ENCODE results near the gene ADAMTS10.

The ADAMTS10 gene

DNA sequence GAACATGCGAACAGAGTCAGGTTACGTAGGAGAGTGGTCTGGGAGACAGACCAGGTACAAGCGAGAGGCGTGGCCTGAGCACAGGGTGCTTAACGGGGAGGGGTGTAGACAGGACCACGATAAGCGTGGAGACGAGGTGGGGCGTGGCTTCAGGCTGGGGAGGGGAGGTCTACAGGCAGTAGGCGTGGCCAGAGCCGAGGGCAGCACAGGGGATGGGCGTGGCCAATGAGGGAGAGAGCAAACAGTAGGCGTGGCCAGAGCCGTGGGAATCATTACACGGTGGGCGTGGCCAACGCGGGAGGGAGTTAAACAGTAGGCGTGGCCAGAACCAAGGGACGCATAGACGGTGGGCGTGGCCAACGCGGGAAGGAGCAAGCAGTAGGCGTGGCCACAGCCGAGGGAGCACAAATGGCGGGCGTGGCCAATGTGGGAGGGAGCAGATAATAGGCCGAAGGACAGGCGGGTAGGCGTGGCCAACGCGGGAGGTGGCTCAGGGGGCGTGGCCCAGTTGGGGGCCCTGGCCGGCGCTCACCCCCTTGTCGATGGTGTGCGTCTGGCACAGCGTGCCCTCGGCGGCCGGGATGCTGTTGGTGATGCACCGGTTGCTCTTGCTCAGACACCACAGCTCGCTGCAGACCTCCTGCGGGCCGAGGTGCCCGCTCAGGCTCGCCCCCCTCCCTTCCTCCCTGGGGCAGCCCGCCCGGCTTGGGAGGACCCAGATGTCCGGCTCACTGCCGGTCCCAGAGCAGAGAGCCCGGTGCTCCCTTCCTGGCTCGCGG is 18.1 kb downstream of the ADAMTS10 start:
- POLR2A ChIA-PET, result no interaction called here
- TF ChIP-seq, protein P1, sequence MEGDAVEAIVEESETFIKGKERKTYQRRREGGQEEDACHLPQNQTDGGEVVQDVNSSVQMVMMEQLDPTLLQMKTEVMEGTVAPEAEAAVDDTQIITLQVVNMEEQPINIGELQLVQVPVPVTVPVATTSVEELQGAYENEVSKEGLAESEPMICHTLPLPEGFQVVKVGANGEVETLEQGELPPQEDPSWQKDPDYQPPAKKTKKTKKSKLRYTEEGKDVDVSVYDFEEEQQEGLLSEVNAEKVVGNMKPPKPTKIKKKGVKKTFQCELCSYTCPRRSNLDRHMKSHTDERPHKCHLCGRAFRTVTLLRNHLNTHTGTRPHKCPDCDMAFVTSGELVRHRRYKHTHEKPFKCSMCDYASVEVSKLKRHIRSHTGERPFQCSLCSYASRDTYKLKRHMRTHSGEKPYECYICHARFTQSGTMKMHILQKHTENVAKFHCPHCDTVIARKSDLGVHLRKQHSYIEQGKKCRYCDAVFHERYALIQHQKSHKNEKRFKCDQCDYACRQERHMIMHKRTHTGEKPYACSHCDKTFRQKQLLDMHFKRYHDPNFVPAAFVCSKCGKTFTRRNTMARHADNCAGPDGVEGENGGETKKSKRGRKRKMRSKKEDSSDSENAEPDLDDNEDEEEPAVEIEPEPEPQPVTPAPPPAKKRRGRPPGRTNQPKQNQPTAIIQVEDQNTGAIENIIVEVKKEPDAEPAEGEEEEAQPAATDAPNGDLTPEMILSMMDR (IDR thresholded peaks at IDR 0.05; ENCODE audit: control extremely low read depth, extremely low read depth, low read depth, missing control alignments), result no peak
- CTCF ChIA-PET, result interaction anchor here (1.2 to 4.8 kb wide), 2 partner anchors 12 to 102 kb away, joined by 3 to 59 read pairs; no protein-coding TSS in a partner anchor
- DNase-seq (ENCODE audit: extremely low spot score), result peak; percentile 26

DNA sequence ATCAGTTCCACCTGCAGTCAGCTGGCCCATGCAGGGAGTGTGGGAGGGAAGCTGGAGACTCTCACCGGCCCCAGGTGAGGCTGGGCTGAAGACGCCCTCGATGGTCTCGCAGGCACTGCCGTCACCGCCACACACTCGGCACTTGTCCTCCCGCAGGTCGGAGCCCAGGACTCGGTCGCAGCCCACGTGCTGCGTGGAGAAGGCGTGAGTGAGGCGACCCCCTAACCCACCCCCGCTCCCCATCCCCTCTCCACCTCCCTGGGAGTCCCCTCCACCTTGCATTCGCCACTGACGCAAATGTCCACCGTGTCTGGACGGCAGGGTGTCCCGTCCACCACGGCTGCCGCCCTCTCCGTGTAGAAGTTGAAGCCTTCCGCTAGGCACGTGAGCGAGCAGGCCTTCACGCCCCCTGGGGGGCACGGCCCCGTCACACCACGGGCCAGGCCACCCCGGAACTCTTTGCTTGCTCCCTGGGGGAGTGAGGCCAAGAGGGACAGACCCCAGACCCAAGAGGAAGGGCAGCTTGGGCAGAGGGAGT is 21.3 kb downstream of the ADAMTS10 start:
- ChIA-PET POLR2A (no interaction called here), CTCF (interaction anchor here (6.7 kb wide), 1 partner anchor 11 kb away, joined by 67 read pairs; the partner anchor contains the start of gene MYO1F)
- DNase-seq (ENCODE audit: extremely low spot score), result no peak
- TF ChIP-seq, protein P1 (IDR thresholded peaks at IDR 0.05; ENCODE audit: control extremely low read depth, extremely low read depth, low read depth, missing control alignments), result no peak

DNA sequence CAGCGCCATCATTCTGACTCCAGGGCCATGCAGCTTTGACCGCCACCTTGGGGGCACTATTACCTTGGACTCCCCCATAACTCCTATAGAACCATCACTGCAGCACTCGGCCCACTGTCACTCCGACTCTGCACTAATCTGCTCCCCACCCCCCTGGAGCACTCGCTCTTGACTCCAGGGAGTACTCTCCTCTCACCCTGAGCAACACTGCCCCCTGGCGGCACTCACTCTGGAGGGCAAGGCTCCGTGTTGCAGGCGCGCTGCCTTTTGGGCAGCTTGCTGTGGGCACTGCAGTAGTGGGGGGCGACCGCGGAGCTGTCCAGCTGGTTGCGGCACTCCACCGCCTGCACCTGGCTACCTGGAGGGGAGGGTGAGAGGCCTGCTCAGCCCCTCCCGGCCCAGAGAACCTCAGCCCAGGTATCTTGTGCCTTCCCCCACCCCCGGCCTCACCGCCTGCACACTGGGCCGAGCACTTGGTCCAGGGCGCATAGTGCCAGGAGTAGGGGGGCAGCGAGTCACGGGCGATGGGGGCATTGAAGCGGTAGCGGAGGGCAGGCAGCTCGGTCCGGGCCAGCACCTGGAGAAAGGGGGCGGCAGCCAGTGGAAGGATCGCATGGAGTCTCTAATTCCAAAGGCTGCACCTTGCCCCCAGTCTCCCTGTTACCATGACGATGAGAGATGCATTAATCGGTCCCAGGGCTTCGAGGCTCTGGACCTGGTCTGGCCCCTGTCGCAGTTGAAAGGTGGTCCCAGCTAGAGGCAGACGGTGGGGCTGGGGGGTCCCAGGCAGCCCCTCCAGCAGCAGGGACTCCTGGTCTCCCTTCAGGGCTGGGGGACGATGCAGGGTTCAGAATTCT is 24.4 kb downstream of the ADAMTS10 start:
- no peak for DNase-seq (ENCODE audit: extremely low spot score)
- TF ChIP-seq, protein P1 (IDR thresholded peaks at IDR 0.05; ENCODE audit: control extremely low read depth, extremely low read depth, low read depth, missing control alignments), result peak; percentile 47
- POLR2A ChIA-PET, result no interaction called here
- CTCF ChIA-PET, result interaction anchor here (0.8 to 6.7 kb wide), 6 partner anchors 8 to 232 kb away, joined by 3 to 67 read pairs (median 5); partner anchors contain the start of gene MYO1F

DNA sequence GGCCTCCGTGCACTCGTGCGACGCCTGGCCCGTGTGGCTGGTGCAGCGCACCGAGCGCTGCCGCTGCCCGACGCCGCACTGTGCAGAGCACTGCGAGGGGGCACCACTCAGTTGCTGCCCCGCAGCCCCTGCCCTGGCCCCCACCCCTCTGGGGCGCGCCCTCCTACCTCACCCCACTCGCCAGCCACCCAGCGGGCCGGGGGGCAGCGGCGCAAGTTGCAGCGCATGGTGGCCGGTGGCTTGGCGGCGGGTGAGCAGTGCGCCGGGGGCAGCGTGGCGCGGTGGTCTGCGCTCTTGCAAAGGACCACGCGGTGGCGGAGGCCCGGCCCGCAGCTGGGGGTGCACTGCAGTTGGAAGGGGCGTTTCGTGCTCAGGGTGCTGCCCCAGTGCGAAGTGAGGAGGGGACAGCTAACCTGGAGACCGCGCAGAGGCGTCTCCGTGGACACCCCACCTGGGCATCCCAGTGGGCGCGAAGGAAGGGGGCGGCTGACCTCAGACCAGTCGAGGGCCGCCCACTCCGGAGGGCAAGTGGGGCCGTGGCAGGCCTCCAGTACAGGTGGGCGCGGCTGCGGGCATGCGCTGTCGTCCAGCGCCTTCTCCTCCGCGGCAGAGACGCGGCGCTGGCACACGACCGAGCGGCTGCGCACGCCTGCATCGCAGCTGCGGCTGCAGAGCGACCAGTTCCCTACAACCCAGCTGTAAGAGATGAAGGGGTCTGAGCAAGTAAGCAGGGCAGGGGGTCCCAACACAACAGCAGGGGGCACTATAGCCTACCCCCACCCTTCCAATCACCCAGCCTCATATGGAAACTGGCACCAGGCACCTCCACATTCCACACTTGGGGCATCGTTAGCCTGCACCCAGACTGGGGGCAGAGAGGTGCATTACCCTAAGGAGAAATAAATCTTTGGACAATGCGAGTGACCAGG is 25.3 kb downstream of the ADAMTS10 start:
- TF ChIP-seq, protein P1 (IDR thresholded peaks at IDR 0.05; ENCODE audit: control extremely low read depth, extremely low read depth, low read depth, missing control alignments), result no peak
- ChIA-PET POLR2A (no interaction called here), CTCF (interaction anchor here (1.0 to 6.7 kb wide), 5 partner anchors 7 to 233 kb away, joined by 3 to 67 read pairs (median 4); partner anchors contain the start of gene MYO1F)
- DNase-seq (ENCODE audit: extremely low spot score), result no peak

DNA sequence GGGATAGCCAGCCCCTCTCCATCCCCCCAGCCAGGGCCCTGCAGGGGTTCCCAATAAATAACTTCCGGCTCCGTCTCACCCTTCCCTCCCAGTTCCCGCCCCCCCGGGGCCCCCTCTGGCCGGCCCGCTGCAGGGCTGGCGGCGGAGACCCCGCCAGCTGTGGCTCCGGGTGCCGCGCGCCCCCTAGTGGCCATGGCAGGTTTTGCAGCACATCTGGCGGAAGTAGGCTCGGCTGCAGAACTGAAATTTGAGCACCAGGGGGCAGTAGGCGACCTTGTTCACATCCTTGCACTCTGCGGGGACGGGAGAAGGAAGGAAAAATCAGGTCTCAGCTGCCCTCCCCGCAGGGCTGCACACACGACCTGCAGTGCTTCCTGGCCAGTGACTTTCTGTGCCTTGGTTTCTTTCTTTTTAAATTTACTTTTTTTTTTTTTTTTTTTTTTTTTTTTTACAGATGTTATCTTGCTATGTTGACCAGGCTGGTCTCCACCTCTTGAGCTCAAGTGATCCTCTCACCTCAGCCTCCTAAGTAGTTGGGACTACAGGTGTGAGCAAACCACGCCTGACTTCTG is 29.7 kb downstream of the ADAMTS10 start:
- CTCF ChIA-PET, result interaction anchor here (0.7 to 7.5 kb wide), 35 partner anchors 8 to 311 kb away, joined by 3 to 72 read pairs (median 5); partner anchors contain the start of genes MARCHF2 and ZNF414
- peak; percentile 86 for DNase-seq (ENCODE audit: extremely low spot score)
- TF ChIP-seq, protein P1 (IDR thresholded peaks at IDR 0.05; ENCODE audit: control extremely low read depth, extremely low read depth, low read depth, missing control alignments), result peak; percentile 100
- POLR2A ChIA-PET, result interaction anchor here (0.6 kb wide), 1 partner anchor 228 kb away, joined by 4 read pairs; no protein-coding TSS in a partner anchor
